Measurements from ENCODE around the gene KDM3A. TPM values are rescaled to one million over a fixed set of nuclear protein-coding genes. Genes with fewer than 3 reads are reported as not detected.

The KDM3A gene
- total RNA-seq, 4 donors from 2014 or later = 17.7 to 56.0 (median 25.7) TPM

DNA sequence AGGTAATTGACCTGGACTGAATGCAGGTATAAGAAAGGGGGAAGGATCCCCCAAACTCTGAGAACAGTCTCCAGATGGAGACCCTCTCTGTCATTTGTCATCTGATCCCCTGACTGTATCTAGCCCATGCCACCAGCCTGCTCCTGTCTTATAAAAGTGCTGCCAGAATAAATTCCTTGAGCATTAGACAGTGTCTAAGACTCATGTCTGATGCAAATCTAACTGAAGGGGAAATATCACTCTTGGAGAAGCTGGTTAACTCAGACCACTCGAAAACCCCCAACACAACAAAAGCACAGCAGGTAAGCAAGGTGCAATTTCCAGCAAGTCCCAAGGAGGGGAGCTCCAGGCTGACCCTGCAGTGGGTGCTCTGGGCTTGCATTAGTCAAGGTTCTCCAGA, 40.9 kb upstream of the KDM3A start:
- TF ChIP-seq, protein P1, sequence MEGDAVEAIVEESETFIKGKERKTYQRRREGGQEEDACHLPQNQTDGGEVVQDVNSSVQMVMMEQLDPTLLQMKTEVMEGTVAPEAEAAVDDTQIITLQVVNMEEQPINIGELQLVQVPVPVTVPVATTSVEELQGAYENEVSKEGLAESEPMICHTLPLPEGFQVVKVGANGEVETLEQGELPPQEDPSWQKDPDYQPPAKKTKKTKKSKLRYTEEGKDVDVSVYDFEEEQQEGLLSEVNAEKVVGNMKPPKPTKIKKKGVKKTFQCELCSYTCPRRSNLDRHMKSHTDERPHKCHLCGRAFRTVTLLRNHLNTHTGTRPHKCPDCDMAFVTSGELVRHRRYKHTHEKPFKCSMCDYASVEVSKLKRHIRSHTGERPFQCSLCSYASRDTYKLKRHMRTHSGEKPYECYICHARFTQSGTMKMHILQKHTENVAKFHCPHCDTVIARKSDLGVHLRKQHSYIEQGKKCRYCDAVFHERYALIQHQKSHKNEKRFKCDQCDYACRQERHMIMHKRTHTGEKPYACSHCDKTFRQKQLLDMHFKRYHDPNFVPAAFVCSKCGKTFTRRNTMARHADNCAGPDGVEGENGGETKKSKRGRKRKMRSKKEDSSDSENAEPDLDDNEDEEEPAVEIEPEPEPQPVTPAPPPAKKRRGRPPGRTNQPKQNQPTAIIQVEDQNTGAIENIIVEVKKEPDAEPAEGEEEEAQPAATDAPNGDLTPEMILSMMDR (IDR thresholded peaks at IDR 0.05) = no peak
- DNase-seq (ENCODE audit: low spot score) = no peak

GRCh38 chr2:86410581-86410980, 30.6 kb upstream of the KDM3A start:
- TF ChIP-seq, protein P1 (IDR thresholded peaks at IDR 0.05) = no peak
- no peak for DNase-seq (ENCODE audit: low spot score)
- ATAC-seq (ENCODE audit: low FRiP score) = no peak

More for the DNA sequence above, 40.9 kb upstream of the KDM3A start:
- no peak for ATAC-seq (ENCODE audit: low FRiP score)

GRCh38 chr2:86411396-86411795, 29.8 kb upstream of the KDM3A start:
- ATAC-seq (ENCODE audit: low FRiP score) = no peak
- DNase-seq (ENCODE audit: low spot score) = no peak
- TF ChIP-seq, protein P1 (IDR thresholded peaks at IDR 0.05) = no peak

- TF ChIP-seq, protein P1 (IDR thresholded peaks at IDR 0.05) = no peak
- ATAC-seq (ENCODE audit: low FRiP score) = no peak
- DNase-seq (ENCODE audit: low spot score) = no peak
Observed at GRCh38 chr2:86412007-86412406, 29.2 kb upstream of the KDM3A start.

GRCh38 chr2:86413296-86414094, 27.7 kb upstream of the KDM3A start:
- TF ChIP-seq, protein P1 (IDR thresholded peaks at IDR 0.05) = no peak
- ATAC-seq (ENCODE audit: low FRiP score) (no peak), DNase-seq (ENCODE audit: low spot score) (no peak)

- TF ChIP-seq, protein P1 (IDR thresholded peaks at IDR 0.05) = no peak
- ATAC-seq (ENCODE audit: low FRiP score) = no peak
- no peak for DNase-seq (ENCODE audit: low spot score)
Observed at GRCh38 chr2:86414996-86415395, 26.2 kb upstream of the KDM3A start.

DNA sequence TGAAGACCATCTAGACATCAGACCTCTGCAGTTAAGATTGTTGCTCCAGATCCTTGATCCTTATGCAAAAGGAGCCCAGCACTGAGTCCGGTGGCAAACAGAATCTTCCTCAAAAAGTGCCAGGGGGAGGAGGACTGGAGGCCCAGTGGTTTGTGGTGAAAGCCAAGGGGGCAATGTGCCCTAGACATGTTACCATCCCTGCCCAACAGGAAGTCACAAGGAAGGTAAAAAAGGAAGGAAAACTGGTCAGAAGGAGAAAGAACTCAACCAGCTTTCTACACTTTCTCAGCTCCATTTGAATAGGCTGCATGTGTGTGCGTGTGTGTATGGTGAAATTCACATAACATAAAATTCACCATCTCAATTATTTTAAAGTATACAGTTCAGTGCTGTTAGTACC, 25.0 kb upstream of the KDM3A start:
- ATAC-seq (ENCODE audit: low FRiP score) (no peak), DNase-seq (ENCODE audit: low spot score) (no peak)
- TF ChIP-seq, protein P1 (IDR thresholded peaks at IDR 0.05) = no peak
